HepG2 (cell line): ENCODE measurements around the gene FAM81B. TPM values are rescaled to one million over a fixed set of nuclear protein-coding genes. Genes with fewer than 3 reads are reported as not detected.

ENCODE experiments used
- ATAC-seq: fragments of 200-7000 bp; cut with Tn5 transposase; 3 replicates; pipeline ENCODE4 v1.9.1; 2020; ENCODE audit warnings: mild to moderate bottlenecking, moderate library complexity
- BruUV-seq: library from RNA; stranded (reverse); fragments of 400-500 nt; replicated peaks from 2 replicates; lab custom pipeline; 2021; lab: Mats Ljungman, UMichigan
- CTCF ChIA-PET: fragments of 300-600 bp; formaldehyde crosslinking; extraction: SDS; loops from one replicate; lab custom pipeline; 2021; ENCODE audit warnings: low total read pairs, inconsistent platforms, low intra/inter-chr PET ratio; lab: Yijun Ruan, JAX
- POLR2A ChIA-PET: fragments of 350-600 bp; sonication (Branson Sonifier 250); formaldehyde crosslinking; loops from one replicate; lab custom pipeline; 2020; ENCODE audit warnings: antibody characterized with exemption, inconsistent platforms; lab: Yijun Ruan, JAX
- DNase-seq: peaks from one replicate; pipeline ENCODE4 v3.0.0-alpha.2; 2015; ENCODE audit warnings: low spot score
- FAIRE-seq: peaks from 3 replicates; lab custom pipeline; 2011; peaks lifted over from hg19 to GRCh38; lab: Jason Lieb, UNC
- H2AFZ ChIP-seq: one replicate; pipeline ENCODE4 v1.6.1; 2011; ENCODE audit warnings: low read length, inconsistent platforms
- H3K27ac ChIP-seq: fragments of 300-600 bp; 3 replicates; pipeline ENCODE4 v1.8.0; 2011; ENCODE audit warnings: mixed run types, mild to moderate bottlenecking, mixed read lengths, low read length, inconsistent platforms; ENCODE audit not compliant: insufficient read depth; ENCODE audit errors: extremely low read length
- H3K27me3 ChIP-seq, 2 experiments: fragments of 200-600 bp in 1 of 2; 2 replicates in 1 of 2; 3 replicates in 1 of 2; pipeline versions ENCODE4 v1.6.0 to v1.8.0; 2011; ENCODE audit warnings: low read length in 2 of 2, mild to moderate bottlenecking in 2 of 2, moderate library complexity in 2 of 2, inconsistent platforms in 1 of 2; ENCODE audit not compliant: insufficient read depth in 2 of 2, control insufficient read depth in 1 of 2
- H3K36me3 ChIP-seq, 2 experiments: fragments of 200-600 bp in 1 of 2; replicated peaks in 1 of 2; 2 replicates in 1 of 2; 3 replicates in 1 of 2; pipeline versions ENCODE4 v1.5.1 to v1.8.0; 2011; ENCODE audit warnings: low read length in 2 of 2, inconsistent platforms in 1 of 2; ENCODE audit not compliant: insufficient read depth in 2 of 2, control insufficient read depth in 1 of 2
- H3K4me1 ChIP-seq: 2 replicates; pipeline ENCODE4 v1.5.1; 2012; ENCODE audit warnings: low read length, inconsistent platforms; ENCODE audit not compliant: insufficient read depth
- H3K4me2 ChIP-seq: 2 replicates; pipeline ENCODE4 v1.6.0; 2011; ENCODE audit warnings: low read depth, low read length, inconsistent platforms
- H3K4me3 ChIP-seq, 3 experiments: fragments of 200-600 bp in 1 of 3; sonication (generic), shearing (Covaris generic) in 1 of 3; replicated peaks in 1 of 3; 2 replicates each; pipeline ENCODE4 v1.5.1; 2011 to 2016; ENCODE audit warnings: low read length in 3 of 3, inconsistent platforms in 2 of 3, low read depth in 2 of 3, mild to moderate bottlenecking in 2 of 3, control low read depth in 1 of 3, mixed read lengths in 1 of 3; ENCODE audit not compliant: insufficient read depth in 1 of 3
- H3K79me2 ChIP-seq: one replicate; pipeline ENCODE4 v1.6.1; 2011; ENCODE audit warnings: low read length, inconsistent platforms; ENCODE audit not compliant: insufficient read depth
- H3K9ac ChIP-seq: 2 replicates; pipeline ENCODE4 v1.6.0; 2011; ENCODE audit warnings: mild to moderate bottlenecking, low read depth, low read length, inconsistent platforms; ENCODE audit not compliant: insufficient read depth
- H3K9me3 ChIP-seq: 2 replicates; pipeline ENCODE4 v1.5.1; 2012; ENCODE audit warnings: mild to moderate bottlenecking, low read length
- H4K20me1 ChIP-seq: 2 replicates; pipeline ENCODE4 v1.6.0; 2011; ENCODE audit warnings: inconsistent platforms, mild to moderate bottlenecking, low read length, moderate library complexity; ENCODE audit not compliant: insufficient read depth
- BRD4 ChIP-seq: sonication (generic); formaldehyde crosslinking; IDR thresholded peaks from 2 replicates; pipeline ENCODE4 v1.4.0; 2020; ENCODE audit warnings: missing genetic modification reagents
- CBX2 ChIP-seq, 2 experiments: fragments of 200-600 bp in 1 of 2; sonication (generic); formaldehyde crosslinking in 1 of 2; IDR thresholded peaks; 2 replicates each; pipeline versions ENCODE4 v1.7.0 to v1.8.1; 2018 to 2022; ENCODE audit warnings: low read depth in 2 of 2, low read length in 1 of 2, mild to moderate bottlenecking in 1 of 2, missing genetic modification reagents in 1 of 2
- EED ChIP-seq: sonication (generic); formaldehyde crosslinking; IDR thresholded peaks from 2 replicates; pipeline ENCODE4 v1.5.0; 2020; ENCODE audit warnings: mild to moderate bottlenecking, missing genetic modification reagents
- KLF12 ChIP-seq: sonication (generic); formaldehyde crosslinking; IDR thresholded peaks from 2 replicates; pipeline ENCODE4 v1.4.0; 2020; ENCODE audit warnings: missing genetic modification reagents, borderline replicate concordance
- MAF1 ChIP-seq: sonication (generic); formaldehyde crosslinking; IDR thresholded peaks from 2 replicates; pipeline ENCODE4 v1.5.0; 2020; ENCODE audit warnings: missing genetic modification reagents, borderline replicate concordance
- PHF20 ChIP-seq: sonication (generic); formaldehyde crosslinking; IDR thresholded peaks from 2 replicates; pipeline ENCODE4 v1.5.0; 2020; ENCODE audit warnings: mild to moderate bottlenecking, missing genetic modification reagents
- SALL1 ChIP-seq: sonication (generic); formaldehyde crosslinking; IDR thresholded peaks from 2 replicates; pipeline ENCODE4 v1.8.0; 2022; ENCODE audit warnings: mild to moderate bottlenecking, missing genetic modification reagents
- ZKSCAN8 ChIP-seq: IDR thresholded peaks from 2 replicates; pipeline ENCODE4 v1.6.1; 2016; ENCODE audit warnings: borderline replicate concordance, missing genetic modification reagents, missing compliant biosample characterization
- ZNF292 ChIP-seq: sonication (generic); formaldehyde crosslinking; IDR thresholded peaks from 2 replicates; pipeline ENCODE4 v1.8.1; 2022; ENCODE audit warnings: mild to moderate bottlenecking, low read depth, missing genetic modification reagents, borderline replicate concordance
- ZNF44 ChIP-seq: sonication (generic); formaldehyde crosslinking; IDR thresholded peaks from 2 replicates; pipeline ENCODE4 v1.5.1; 2020; ENCODE audit warnings: mild to moderate bottlenecking, missing genetic modification reagents
- ZNF501 ChIP-seq: sonication (generic); formaldehyde crosslinking; IDR thresholded peaks from 2 replicates; pipeline ENCODE4 v1.5.1; 2020; ENCODE audit warnings: mild to moderate bottlenecking, moderate library complexity, missing genetic modification reagents
- ZNF775 ChIP-seq: sonication (generic); formaldehyde crosslinking; IDR thresholded peaks from 2 replicates; pipeline ENCODE4 v1.4.0; 2020; ENCODE audit warnings: missing genetic modification reagents, mild to moderate bottlenecking, moderate library complexity, borderline replicate concordance
- WGBS: methylation state at CpG from one replicate; pipeline ENCODE4 v1.1.6; 2017; ENCODE audit warnings: low lambda C conversion rate; 5-methylcytosine and 5-hydroxymethylcytosine counted together
- in situ Hi-C: cut with HindIII; loops from 2 replicates; pipeline ENCODE4 v1.10.0; 2017; ENCODE audit warnings: low pct_unique_long_range_greater_than_20kb; ENCODE audit not compliant: extremely low pct_ligation_motif_present
- intact Hi-C: fragments of 100-400 bp; cut with micrococcal nuclease; formaldehyde crosslinking; loops from one replicate; pipeline ENCODE4 v1.10.0; 2022; ENCODE audit not compliant: unreplicated experiment
- polyA plus RNA-seq, 8 experiments: library from polyadenylated mRNA; depleted of rRNA in 3 of 8; stranded (reverse) in 7 of 8; unstranded in 1 of 8; fragments of >200 nt; fragmentation: Illumina TruSeq in 4 of 8; extraction: Trizol in 4 of 8; gene quantifications; 2 replicates each; pipeline versions ENCODE4 v1.2.1 to v1.2.3, GENCODE V29; 2011 to 2016; ENCODE audit warnings: low read depth in 4 of 8, missing spikeins in 1 of 8, mixed read lengths in 1 of 8; ENCODE audit not compliant: insufficient read depth in 1 of 8
- total RNA-seq, 5 experiments: library from RNA; depleted of rRNA; stranded (reverse); fragments of >200 nt; fragmentation: Illumina TruSeq; extraction: Trizol; gene quantifications; 2 replicates each; pipeline ENCODE4 v1.2.3, GENCODE V29; 2016; ENCODE audit warnings: low read depth in 1 of 5
- TF ChIP-seq, protein P1 (sequence below): IDR thresholded peaks from 2 replicates; pipeline ENCODE4 v1.6.1; 2016; ENCODE audit warnings: low read depth, control low read depth
- TF ChIP-seq, protein P2 (sequence below): sonication (generic); formaldehyde crosslinking; IDR thresholded peaks from 2 replicates; pipeline ENCODE4 v1.4.0; 2020; ENCODE audit warnings: mild to moderate bottlenecking, missing genetic modification reagents
- TF ChIP-seq, protein P3 (sequence below): sonication (generic); formaldehyde crosslinking; IDR thresholded peaks from 2 replicates; pipeline ENCODE4 v1.8.1; 2023; ENCODE audit warnings: missing genetic modification reagents, inconsistent platforms, borderline replicate concordance

Gene FAM81B
- total and polyA plus RNA-seq, 2 of the 13 experiments (the other 11 are each of a cell fraction or from before 2014, with no cell fraction given) = not detected

DNA sequence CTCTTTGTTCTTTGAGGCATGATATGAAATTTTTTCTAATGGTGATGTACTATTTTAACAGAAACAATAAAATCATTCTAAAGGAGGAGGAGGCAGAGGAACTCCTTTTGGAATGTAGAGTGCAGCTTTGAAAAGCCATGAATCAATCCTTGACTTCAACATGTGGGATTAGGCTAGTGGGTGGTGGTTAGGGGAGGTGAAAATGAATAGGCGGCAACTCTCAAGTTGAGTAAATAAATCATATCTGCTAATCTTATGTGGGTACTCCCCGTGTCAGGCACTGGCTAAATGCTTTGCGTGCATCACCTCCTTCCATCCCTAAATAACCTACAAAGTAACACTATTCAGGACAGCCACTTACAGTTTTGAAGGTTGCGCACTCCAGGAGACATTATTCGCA lies 35.1 kb downstream of the FAM81B start:
- Histone ChIP-seq H3K27me3 (peaks cover 0 to 1% of the 10 kb centered on the region in 2 experiments; a peak in 1 of 5 replicates), H3K4me2 (no peak overlapping the region), H4K20me1 (no peaks in the 10 kb centered on the region), H3K9ac (no peak overlapping the region), H3K36me3 (no peaks in the 10 kb centered on the region), H3K4me3 (no peak overlapping the region), H3K4me1 (no peaks in the 10 kb centered on the region), H2AFZ (no peak overlapping the region), H3K27ac (no peak overlapping the region), H3K79me2 (no peaks in the 10 kb centered on the region), H3K9me3 (no peaks in the 10 kb centered on the region)
- in situ Hi-C loops = no loop called here
- ChIA-PET POLR2A (no interaction called here), CTCF (no interaction called here)
- ATAC-seq (no peak), DNase-seq (no peak), FAIRE-seq (no peak)
- intact Hi-C loops = no loop called here
- no TSS peak for BruUV-seq
- WGBS = 16% methylated on average over 5 of the region's 5 CpGs
- TF ChIP-seq MAF1 = no peak
- TF ChIP-seq BRD4 (CRISPR knock-in tag) = no peak
- TF ChIP-seq, protein P1, sequence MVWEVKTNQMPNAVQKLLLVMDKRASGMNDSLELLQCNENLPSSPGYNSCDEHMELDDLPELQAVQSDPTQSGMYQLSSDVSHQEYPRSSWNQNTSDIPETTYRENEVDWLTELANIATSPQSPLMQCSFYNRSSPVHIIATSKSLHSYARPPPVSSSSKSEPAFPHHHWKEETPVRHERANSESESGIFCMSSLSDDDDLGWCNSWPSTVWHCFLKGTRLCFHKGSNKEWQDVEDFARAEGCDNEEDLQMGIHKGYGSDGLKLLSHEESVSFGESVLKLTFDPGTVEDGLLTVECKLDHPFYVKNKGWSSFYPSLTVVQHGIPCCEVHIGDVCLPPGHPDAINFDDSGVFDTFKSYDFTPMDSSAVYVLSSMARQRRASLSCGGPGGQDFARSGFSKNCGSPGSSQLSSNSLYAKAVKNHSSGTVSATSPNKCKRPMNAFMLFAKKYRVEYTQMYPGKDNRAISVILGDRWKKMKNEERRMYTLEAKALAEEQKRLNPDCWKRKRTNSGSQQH = no peak
- TF ChIP-seq ZNF44 (CRISPR knock-in tag) = no peak
- TF ChIP-seq EED = no peak
- no peak for TF ChIP-seq ZKSCAN8 (CRISPR knock-in tag)
- no peak for TF ChIP-seq KLF12 (CRISPR knock-in tag)
- TF ChIP-seq ZNF292 (CRISPR knock-in tag) = no peak
- no peak for TF ChIP-seq ZNF501 (CRISPR knock-in tag)
- no peak for TF ChIP-seq CBX2 (IDR thresholded peaks at IDR 0.05; ENCODE audit: low read depth, low read length)
- TF ChIP-seq CBX2 (CRISPR knock-in tag; IDR thresholded peaks at IDR 0.05; ENCODE audit: low read depth) = no peak
- no peak for TF ChIP-seq PHF20
- TF ChIP-seq SALL1 (CRISPR knock-in tag) = no peak
- TF ChIP-seq, protein P2, sequence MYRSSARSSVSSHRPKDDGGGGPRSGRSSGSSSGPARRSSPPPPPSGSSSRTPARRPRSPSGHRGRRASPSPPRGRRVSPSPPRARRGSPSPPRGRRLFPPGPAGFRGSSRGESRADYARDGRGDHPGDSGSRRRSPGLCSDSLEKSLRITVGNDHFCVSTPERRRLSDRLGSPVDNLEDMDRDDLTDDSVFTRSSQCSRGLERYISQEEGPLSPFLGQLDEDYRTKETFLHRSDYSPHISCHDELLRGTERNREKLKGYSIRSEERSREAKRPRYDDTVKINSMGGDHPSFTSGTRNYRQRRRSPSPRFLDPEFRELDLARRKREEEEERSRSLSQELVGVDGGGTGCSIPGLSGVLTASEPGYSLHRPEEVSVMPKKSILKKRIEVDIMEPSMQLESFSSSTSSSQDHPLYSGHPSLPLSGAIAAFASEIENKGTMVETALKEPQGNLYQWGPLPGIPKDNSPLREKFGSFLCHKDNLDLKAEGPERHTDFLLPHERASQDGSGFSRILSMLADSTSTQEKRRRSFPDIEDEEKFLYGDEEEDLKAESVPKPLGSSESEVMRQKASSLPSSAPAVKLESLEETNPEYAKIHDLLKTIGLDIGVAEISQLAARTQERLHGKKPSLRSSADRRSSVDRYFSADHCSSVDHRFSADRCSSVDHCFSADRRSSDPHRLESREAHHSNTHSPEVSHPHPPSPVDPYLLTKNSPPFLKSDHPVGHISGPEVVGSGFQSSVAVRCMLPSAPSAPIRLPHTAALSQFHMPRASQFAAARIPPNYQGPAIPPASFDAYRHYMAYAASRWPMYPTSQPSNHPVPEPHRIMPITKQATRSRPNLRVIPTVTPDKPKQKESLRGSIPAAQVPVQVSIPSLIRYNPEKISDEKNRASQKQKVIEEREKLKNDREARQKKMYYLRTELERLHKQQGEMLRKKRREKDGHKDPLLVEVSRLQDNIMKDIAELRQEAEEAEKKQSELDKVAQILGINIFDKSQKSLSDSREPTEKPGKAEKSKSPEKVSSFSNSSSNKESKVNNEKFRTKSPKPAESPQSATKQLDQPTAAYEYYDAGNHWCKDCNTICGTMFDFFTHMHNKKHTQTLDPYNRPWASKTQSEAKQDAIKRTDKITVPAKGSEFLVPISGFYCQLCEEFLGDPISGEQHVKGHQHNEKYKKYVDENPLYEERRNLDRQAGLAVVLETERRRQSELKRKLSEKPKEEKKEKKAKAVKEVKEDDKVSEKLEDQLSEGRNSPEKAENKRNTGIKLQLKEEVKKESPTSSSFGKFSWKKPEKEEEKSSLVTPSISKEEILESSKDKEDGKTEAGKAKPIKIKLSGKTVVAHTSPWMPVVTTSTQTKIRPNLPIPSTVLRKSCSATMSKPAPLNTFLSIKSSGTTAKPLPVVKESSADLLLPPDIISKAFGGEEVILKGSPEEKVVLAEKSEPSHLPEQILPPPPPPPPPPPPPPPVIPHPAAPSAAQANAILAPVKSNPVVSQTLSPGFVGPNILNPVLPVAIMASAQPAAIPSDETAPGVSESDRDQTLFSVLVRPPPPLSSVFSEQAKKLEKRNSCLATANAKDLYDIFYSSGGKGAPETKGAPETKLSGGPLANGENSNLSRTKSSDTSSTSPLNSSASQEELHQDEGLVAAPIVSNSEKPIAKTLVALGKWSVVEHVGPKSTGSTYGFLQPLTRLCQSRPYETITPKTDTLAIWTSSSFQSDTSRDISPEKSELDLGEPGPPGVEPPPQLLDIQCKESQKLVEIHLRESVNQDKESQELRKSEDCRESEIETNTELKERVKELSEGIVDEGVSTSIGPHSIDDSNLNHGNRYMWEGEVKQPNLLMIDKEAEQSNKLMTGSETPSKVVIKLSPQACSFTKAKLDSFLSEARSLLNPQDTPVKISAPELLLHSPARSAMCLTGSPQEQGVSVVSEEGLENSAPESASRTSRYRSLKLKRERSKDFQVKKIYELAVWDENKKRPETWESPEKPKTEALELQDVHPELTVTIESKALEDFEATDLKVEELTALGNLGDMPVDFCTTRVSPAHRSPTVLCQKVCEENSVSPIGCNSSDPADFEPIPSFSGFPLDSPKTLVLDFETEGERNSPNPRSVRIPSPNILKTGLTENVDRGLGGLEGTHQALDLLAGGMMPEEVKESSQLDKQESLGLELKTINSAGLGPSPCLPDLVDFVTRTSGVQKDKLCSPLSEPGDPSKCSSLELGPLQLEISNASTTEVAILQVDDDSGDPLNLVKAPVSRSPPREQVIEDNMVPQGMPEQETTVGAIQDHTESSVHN (CRISPR knock-in tag) = no peak
- TF ChIP-seq, protein P3, sequence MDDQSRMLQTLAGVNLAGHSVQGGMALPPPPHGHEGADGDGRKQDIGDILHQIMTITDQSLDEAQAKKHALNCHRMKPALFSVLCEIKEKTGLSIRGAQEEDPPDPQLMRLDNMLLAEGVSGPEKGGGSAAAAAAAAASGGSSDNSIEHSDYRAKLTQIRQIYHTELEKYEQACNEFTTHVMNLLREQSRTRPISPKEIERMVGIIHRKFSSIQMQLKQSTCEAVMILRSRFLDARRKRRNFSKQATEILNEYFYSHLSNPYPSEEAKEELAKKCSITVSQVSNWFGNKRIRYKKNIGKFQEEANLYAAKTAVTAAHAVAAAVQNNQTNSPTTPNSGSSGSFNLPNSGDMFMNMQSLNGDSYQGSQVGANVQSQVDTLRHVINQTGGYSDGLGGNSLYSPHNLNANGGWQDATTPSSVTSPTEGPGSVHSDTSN = no peak
- TF ChIP-seq ZNF775 (CRISPR knock-in tag) = no peak
